ENCODE results near the gene SUFU. TPM values are rescaled to one million over a fixed set of nuclear protein-coding genes. Genes with fewer than 3 reads are reported as not detected.
A peak's percentile ranks its signal among the peaks of the same experiment; 100 is the strongest.
"Not testable (repeated sequence)": the region's sequence is repeated elsewhere in the genome, so short reads cannot be mapped to it uniquely, and the experiment has no call there.

SUFU gene
- total and polyA plus RNA-seq, 10 donors, result 2.0 to 21.9 (median 13.0) TPM

- Histone ChIP-seq H3K27ac (peak overlapping the region in 7 of 8 donors; percentile 6 to 81 (median 74)), H3K36me3 (peaks cover 3 to 57% (median 46%) of the 10 kb centered on the region in 6 donors), H3K4me1 (peaks cover 25 to 84% (median 55%) of the 10 kb centered on the region in 6 donors), H3K9me3 (no peaks in the 10 kb centered on the region), H3K27me3 (replicated peaks in 1 of 7) (no peaks in the 10 kb centered on the region), H3K4me3 (no peak overlapping the region)
- TF ChIP-seq POLR2AphosphoS5 (IDR thresholded peaks at IDR 0.05), result no peak
- no peak for TF ChIP-seq CTCF (IDR thresholded peaks at IDR 0.05 in 8 of 11, conservative IDR thresholded peaks at IDR 0.05 in 3 of 11)
- TF ChIP-seq POLR2A (IDR thresholded peaks at IDR 0.05), result no peak
- intact Hi-C loops (cut with DNase I; ENCODE audit: low total_unique reads), result no loop called here
- 78 to 91% (median 83%) methylated on average over 5 of the region's 5 CpGs for WGBS, 5 donors
- DNase-seq, result no peak
Observed at GRCh38 chr10:102658802-102659201, 155.0 kb downstream of the SUFU start.

GRCh38 chr10:102660888-102661657, 157.3 kb downstream of the SUFU start:
- H3K27me3 ChIP-seq (replicated peaks in 1 of 7), result no peaks in the 10 kb centered on the region
- peak; percentile 90 for DNase-seq
- H3K4me1 ChIP-seq, result peaks cover 25 to 61% (median 44%) of the 10 kb centered on the region in 6 donors
- TF ChIP-seq POLR2AphosphoS5 (IDR thresholded peaks at IDR 0.05) (peak; percentile 86 to 91 (median 90)), POLR2A (IDR thresholded peaks at IDR 0.05) (no peak)
- WGBS, 5 donors, result 1 to 4% (median 4%) methylated on average over 9 to 22 of the region's 22 CpGs
- peak overlapping the region; percentile 27 to 82 (median 61) for H3K27ac ChIP-seq
- H3K9me3 ChIP-seq, result no peaks in the 10 kb centered on the region
- H3K36me3 ChIP-seq, result peaks cover 3 to 35% (median 24%) of the 10 kb centered on the region in 6 donors
- intact Hi-C loops (cut with DNase I; ENCODE audit: low total_unique reads), result no loop called here
- H3K4me3 ChIP-seq, result peak overlapping the region in 2 of 8 donors; percentile 13 to 24

GRCh38 chr10:102661658-102662028, 157.9 kb downstream of the SUFU start:
- peaks cover 3 to 29% (median 18%) of the 10 kb centered on the region in 6 donors for H3K36me3 ChIP-seq
- peaks cover 25 to 55% (median 43%) of the 10 kb centered on the region in 6 donors for H3K4me1 ChIP-seq
- peak overlapping the region in 1 of 8 donors; percentile 24 for H3K4me3 ChIP-seq
- 49 to 59% (median 56%) methylated on average over 5 to 6 of the region's 6 CpGs for WGBS, 5 donors
- no peaks in the 10 kb centered on the region for H3K27me3 ChIP-seq (replicated peaks in 1 of 7)
- H3K27ac ChIP-seq, result peak overlapping the region in 7 of 8 donors; percentile 32 to 82 (median 61)
- intact Hi-C loops (cut with DNase I; ENCODE audit: low total_unique reads), result no loop called here
- no peak for TF ChIP-seq POLR2AphosphoS5 (IDR thresholded peaks at IDR 0.05)
- TF ChIP-seq POLR2A (IDR thresholded peaks at IDR 0.05), result no peak
- no peak for TF ChIP-seq CTCF (IDR thresholded peaks at IDR 0.05 in 8 of 11, conservative IDR thresholded peaks at IDR 0.05 in 3 of 11)
- DNase-seq, result peak; percentile 52
- no peaks in the 10 kb centered on the region for H3K9me3 ChIP-seq

- Histone ChIP-seq H3K27me3 (replicated peaks in 1 of 7) (no peaks in the 10 kb centered on the region), H3K9me3 (no peaks in the 10 kb centered on the region), H3K4me3 (no peak overlapping the region), H3K27ac (no peak overlapping the region), H3K36me3 (no peaks in the 10 kb centered on the region), H3K4me1 (peaks cover 2 to 44% (median 25%) of the 10 kb centered on the region in 6 donors)
- DNase-seq, result peak; percentile 68
- intact Hi-C loops (cut with DNase I; ENCODE audit: low total_unique reads), result no loop called here
- TF ChIP-seq POLR2A (IDR thresholded peaks at IDR 0.05) (no peak), CTCF (IDR thresholded peaks at IDR 0.05 in 8 of 11, conservative IDR thresholded peaks at IDR 0.05 in 3 of 11) (no peak), POLR2AphosphoS5 (IDR thresholded peaks at IDR 0.05) (no peak)
- 85 to 93% (median 89%) methylated on average over 7 to 9 of the region's 9 CpGs for WGBS, 5 donors
Observed at GRCh38 chr10:102665904-102666509, 162.2 kb downstream of the SUFU start.

- H3K27ac ChIP-seq; intact Hi-C loops (cut with DNase I; ENCODE audit: low total_unique reads); H3K36me3 ChIP-seq; H3K9me3 ChIP-seq; H3K27me3 ChIP-seq (replicated peaks in 1 of 7); H3K4me3 ChIP-seq; DNase-seq: not testable (repeated sequence)
- peaks cover 0 to 39% (median 18%) of the 10 kb centered on the region in 6 donors for H3K4me1 ChIP-seq
- WGBS, 5 donors, result 81 to 95% (median 86%) methylated on average over 4 of the region's 4 CpGs
Observed at GRCh38 chr10:102667411-102667810, 163.6 kb downstream of the SUFU start.

Data from spleen (tissue), 11 donors.